Endometrial microvascular endothelial cells (primary cell): Measurements from ENCODE around the gene MMD. TPM values are rescaled to one million over a fixed set of nuclear protein-coding genes. Genes with fewer than 3 reads are reported as not detected.

Source experiments
- in situ Hi-C: cut with HindIII; loops from 2 replicates; pipeline ENCODE4 v1.10.0; 2017; ENCODE audit warnings: low sequenced_read_pairs, low pct_unique_long_range_greater_than_20kb; ENCODE audit errors: inconsistent ontology term
- total RNA-seq: library from RNA; depleted of rRNA; stranded (reverse); fragments of >200 nt; gene quantifications from one replicate; pipeline ENCODE4 v1.2.3, GENCODE V29; 2015; ENCODE audit errors: inconsistent ontology term

The MMD gene
- total RNA-seq, 1 donor from 2014 or later = 16.4 TPM

DNA sequence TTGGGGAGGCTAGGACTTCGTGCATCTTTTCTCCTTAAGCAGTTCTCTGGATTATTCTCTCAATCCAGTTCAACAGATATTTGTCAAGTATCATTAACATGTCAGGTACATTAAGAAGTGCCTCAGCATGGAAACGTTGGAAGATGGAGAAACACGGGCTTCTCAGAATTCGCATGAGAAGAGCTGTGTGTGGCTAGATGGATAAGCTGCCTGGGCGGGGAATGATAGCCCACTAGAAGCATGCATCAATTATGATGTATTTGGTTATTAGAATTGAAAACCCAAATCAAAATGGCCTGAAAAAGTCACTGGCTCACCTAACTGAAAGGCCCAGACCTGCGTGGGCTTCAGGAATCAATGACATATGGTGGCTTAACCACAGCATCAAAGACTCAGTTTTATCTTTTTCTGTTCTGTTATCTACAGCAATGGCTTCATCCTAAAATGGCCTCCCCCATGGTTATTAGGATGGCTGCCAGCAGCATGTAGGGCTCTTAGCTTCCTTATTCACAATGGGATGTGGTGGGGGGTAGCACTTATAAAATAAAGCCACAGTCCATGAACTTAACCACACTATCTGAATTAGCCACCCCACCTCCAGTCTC, 43.9 kb downstream of the MMD start:
- in situ Hi-C loops = no loop called here

DNA sequence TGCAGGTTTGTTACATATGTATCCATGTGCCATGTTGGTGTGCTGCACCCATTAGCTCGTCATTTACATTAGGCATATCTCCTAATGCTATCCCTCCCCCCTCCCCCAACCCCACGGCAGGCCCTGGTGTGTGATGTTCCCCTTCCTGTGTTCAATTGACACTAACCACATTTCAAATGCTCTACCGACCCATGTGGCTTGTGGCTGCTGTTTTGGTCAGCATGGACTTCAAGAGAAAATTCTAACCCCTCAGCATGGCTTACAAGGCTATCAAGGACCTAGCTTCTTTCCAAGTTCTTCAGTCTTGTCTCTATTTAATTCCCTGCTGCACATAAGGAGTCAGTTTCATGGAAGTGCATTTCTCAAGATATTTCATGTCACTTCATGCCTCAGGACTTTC, 52.9 kb downstream of the MMD start:
- in situ Hi-C loops = no loop called here

DNA sequence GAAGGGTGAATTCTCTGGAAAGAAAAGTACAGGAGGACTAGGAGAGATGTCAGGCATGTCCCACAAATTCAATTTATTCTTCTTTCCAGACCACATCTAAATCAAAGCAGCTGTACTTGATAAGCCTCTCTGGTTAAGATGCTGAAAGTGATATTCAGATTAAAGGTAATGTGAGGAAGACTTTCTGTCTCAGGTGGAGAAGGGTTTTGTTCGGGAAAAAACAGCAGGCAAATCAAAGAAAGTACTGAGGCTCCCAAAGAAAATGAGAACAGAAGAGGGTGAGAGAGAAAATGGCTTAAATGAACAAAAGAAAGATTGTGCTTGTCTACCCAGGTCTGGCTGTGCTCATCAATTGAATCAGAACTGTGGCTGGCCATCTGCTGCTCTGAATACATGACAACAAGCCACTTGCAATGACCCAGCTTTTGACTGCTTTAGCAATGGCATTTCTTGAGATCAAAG, 55.6 kb downstream of the MMD start:
- in situ Hi-C loops = no loop called here

GRCh38 chr17:55363033-55363432, 58.6 kb downstream of the MMD start:
- in situ Hi-C loops = no loop called here

- in situ Hi-C loops = no loop called here
Observed at GRCh38 chr17:55360971-55361370, 60.7 kb downstream of the MMD start.

GRCh38 chr17:55356434-55357328, 65.0 kb downstream of the MMD start:
- in situ Hi-C loops = no loop called here

DNA sequence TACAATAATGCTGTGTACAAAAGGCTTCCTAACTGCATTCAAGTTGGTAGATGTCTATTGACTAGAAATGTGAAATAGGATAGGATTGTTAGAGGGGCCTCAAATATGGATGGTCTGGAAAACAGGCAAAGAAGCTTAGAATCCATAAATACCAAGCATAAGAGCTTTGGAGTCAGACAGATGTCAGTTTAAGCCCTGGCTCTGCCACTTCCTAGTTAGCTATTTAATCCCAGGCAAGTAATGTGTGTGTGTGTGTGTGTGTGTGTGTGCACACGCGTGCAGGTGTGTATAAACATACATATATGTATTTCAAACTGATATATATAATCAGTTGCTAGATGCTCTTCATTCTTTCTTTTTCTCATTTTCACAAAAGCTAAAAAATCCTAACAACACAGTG, 66.7 kb downstream of the MMD start:
- in situ Hi-C loops = no loop called here

- in situ Hi-C loops = no loop called here
Observed at GRCh38 chr17:55354010-55354409, 67.6 kb downstream of the MMD start.

DNA sequence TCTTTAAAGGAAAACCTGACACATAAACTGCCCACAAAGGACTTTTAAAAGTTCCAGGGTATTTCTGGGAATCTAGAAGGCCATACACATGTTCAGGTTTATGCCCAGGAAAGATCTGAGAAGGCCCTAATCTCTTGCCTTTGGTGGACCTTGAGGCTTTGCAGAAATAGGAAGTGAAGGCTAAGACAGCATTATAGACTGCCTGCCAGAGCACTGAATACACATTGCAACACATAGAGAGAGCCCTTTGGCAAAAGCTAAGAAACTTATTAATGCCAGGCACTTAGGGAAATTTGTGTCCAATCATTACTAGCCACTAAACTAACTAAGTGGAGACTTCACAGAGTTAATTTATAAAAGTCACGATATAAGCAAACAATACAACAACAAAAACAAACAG, 70.4 kb downstream of the MMD start:
- in situ Hi-C loops = no loop called here

- in situ Hi-C loops = no loop called here
Observed at GRCh38 chr17:55350825-55351205, 70.8 kb downstream of the MMD start.

DNA sequence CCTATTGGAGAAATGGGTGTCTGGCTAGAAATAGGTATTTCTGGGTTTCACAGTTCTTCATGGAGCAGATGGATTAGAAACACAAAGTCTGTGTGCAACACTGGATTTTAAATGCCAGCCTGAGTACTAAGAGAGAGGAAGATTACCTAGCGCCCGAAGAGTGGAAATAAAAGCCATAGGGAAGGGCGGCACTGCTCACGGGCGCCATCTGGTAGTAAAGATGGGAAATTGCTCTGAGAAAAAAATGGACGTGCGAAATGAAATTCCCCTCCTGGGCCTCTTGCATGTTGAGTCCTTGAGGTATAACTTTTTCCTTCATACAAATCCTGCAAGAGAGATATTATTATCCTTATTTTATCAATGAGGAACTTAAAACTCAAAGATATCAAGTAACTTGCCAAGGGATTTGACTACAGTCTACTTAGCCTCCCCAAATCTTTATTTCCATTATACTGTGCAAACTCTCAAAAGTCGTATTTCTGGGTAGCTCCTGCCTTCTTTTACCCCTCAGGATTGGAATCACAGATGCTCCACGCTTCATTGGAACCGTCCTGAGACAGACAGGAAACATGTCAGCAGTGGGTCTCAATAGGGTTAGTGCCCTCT, 72.8 kb downstream of the MMD start:
- in situ Hi-C loops = no loop called here

DNA sequence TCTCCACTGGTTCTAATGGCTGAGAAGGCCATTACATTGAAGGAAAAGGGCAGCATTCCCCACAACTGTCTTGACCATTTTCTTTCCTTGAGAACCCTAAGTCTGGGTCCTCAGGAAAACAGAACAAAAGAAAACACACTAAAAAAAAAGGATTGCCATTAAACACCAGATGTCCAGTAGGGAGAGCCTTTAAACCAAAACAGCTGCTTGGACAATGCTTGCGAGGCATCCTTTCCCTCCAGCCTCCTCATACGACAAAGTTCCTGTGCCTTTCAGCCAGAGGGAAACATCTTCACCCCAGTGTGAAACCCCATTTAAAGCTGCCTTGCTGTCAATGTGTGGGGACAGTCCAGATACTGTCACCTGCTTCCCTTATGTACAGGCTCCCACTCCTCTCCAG, 74.3 kb downstream of the MMD start:
- in situ Hi-C loops = no loop called here

DNA sequence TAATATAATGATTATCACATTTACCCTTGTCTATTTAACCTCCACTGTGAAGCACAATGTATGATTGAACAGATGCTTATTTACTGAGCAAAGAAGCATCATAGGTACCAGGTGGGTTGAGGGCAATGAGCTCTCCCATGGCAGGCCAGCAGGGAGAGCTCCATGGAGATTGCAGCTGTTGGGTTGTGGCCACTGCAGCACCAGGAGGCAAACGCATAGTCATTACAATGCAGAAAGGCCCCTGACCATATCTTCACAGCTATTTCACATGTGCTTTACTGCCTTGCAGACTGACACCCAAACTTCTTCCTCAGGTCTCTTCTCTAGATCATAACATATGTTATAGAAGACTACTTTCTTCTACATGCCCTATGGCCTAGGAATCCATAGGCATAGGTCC, 75.0 kb downstream of the MMD start:
- in situ Hi-C loops = no loop called here

DNA sequence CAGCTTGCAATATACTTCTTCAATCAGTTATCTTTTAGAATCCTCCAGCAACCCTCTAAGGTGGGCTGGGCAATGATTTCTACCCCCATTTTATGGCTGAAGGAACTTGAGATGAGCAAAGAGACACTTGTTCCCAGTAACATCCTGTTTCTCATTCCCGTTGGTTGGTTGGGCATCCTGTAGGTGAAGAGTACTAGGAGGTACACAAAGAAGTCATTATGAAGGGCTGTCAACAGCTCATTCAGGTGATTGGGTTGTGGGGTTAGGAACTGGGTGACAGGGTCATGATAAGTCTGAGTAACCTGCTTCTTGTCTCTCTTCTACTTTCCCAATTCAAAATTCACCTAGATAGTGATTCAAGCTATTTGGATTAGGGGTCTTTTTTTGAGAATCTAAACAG, 76.5 kb downstream of the MMD start:
- in situ Hi-C loops = no loop called here

DNA sequence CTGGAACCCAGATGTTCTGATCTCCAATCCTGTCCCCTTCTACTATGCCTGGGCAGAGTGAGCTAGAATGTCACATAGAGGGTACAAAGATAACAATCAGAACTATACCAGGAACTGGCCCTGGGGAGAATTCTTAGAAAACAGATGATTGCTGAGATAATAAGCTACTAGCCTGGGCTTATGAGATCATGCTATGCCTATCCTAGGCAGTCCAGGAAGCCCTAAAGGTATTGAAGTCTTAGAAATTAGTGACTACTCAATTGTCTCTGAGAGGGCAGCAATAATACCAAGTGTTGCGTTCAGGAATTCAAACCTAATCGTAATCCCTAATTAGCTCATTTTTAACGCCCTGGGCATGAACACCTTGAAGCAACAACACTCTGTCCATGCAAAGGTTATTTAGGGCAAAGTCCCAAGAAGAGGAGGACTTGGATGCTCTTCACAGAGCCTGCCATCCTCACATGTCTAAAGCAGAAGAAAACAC, 77.1 kb downstream of the MMD start:
- in situ Hi-C loops = no loop called here

GRCh38 chr17:55343900-55344513, 77.6 kb downstream of the MMD start:
- in situ Hi-C loops = no loop called here

DNA sequence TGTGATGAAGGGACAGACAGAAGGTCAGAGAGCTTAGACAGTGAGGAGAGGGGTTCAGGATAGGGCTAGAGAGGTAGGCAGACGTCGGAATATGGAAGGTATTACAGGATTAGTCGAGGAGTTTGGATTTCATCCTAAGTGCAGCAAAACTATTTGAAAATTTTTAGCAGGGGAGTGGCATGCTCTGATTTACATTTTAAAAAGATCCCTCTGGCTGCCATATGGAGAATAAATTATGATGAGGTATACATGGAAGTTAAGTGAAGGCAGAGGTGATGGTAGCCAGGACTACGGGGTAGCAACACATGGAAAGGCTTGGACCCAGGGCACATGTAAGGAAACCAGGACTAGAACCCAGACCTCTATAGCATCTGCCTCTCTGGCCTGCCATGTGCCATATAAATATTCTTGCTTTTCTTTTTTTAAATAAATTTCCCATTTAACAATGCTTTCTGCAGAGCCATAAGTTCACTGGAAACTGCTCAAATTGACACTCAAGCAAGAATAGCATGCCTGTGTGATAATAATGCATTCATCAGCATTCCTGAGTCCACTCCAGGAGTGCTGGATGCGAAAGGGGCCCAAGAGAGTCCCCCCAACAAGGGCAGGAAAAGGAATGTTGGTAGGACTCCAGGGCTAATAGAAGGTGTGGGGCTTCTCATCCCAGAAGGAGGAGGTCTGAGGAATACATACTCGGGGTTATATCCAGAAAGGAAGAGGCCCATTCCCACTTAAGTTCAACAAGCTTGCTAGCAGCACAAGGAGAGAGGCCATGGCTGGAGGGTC, 78.6 kb downstream of the MMD start:
- in situ Hi-C loops = no loop called here
